IMR-90 (cell line): Measurements from ENCODE around the gene ZSCAN16. TPM values are rescaled to one million over a fixed set of nuclear protein-coding genes. Genes with fewer than 3 reads are reported as not detected.

Experiments used
- ATAC-seq: fragments of 200-7000 bp; cut with Tn5 transposase; 2 replicates; pipeline ENCODE4 v1.9.1; 2020; ENCODE audit warnings: low read depth, mild to moderate bottlenecking, moderate library complexity
- BruUV-seq: library from RNA; stranded (reverse); fragments of 400-500 nt; replicated peaks from 2 replicates; lab custom pipeline; 2021; lab: Mats Ljungman, UMichigan
- CTCF ChIA-PET: fragments of 300-600 bp; formaldehyde crosslinking; extraction: SDS; loops from one replicate; lab custom pipeline; 2021; ENCODE audit warnings: antibody characterized with exemption; lab: Yijun Ruan, JAX
- POLR2A ChIA-PET: fragments of 300-600 bp; sonication (Branson Sonifier 250); formaldehyde crosslinking; loops from one replicate; lab custom pipeline; 2022; ENCODE audit warnings: antibody characterized with exemption; ENCODE audit not compliant: unreplicated experiment; lab: Charles Lee
- DNase-seq: peaks from one replicate; pipeline ENCODE4 v3.0.0; 2013
- H2AFZ ChIP-seq: replicated peaks from 2 replicates; pipeline ENCODE3; 2013; ENCODE audit warnings: low read length, mild to moderate bottlenecking; ENCODE audit not compliant: poor library complexity
- H2AK5ac ChIP-seq: 2 replicates; pipeline ENCODE4 v1.6.1; 2013; ENCODE audit warnings: low read depth, low read length, inconsistent platforms
- H2AK9ac ChIP-seq: replicated peaks from 2 replicates; pipeline ENCODE3; 2013; ENCODE audit warnings: mild to moderate bottlenecking, low read depth, low read length, moderate library complexity; ENCODE audit not compliant: poor library complexity
- H2BK120ac ChIP-seq: 2 replicates; pipeline ENCODE4 v1.6.1; 2013; ENCODE audit warnings: low read depth, low read length, inconsistent platforms
- H2BK15ac ChIP-seq: 3 replicates; pipeline ENCODE4 v1.6.1; 2013; ENCODE audit warnings: low read depth, low read length, inconsistent platforms
- H2BK20ac ChIP-seq: 2 replicates; pipeline ENCODE4 v1.6.1; 2013; ENCODE audit warnings: low read depth, mild to moderate bottlenecking, inconsistent platforms, low read length, moderate library complexity
- H2BK5ac ChIP-seq: 2 replicates; pipeline ENCODE4 v1.6.1; 2013; ENCODE audit warnings: mild to moderate bottlenecking, low read depth, low read length, inconsistent platforms; ENCODE audit not compliant: poor library complexity, severe bottlenecking
- H3K14ac ChIP-seq: replicated peaks from 2 replicates; pipeline ENCODE4 v1.6.1; 2013; ENCODE audit warnings: low read depth, low read length, inconsistent platforms
- H3K18ac ChIP-seq: 2 replicates; pipeline ENCODE4 v1.6.1; 2013; ENCODE audit warnings: low read depth, low read length, control low read depth
- H3K23ac ChIP-seq: 2 replicates; pipeline ENCODE4 v1.6.1; 2013; ENCODE audit warnings: low read depth, low read length, inconsistent platforms
- H3K27ac ChIP-seq: 2 replicates; pipeline ENCODE4 v1.5.1; 2013; ENCODE audit warnings: mild to moderate bottlenecking, control low read depth, low read length; ENCODE audit not compliant: insufficient read depth
- H3K27me3 ChIP-seq: 2 replicates; pipeline ENCODE4 v1.6.1; 2013; ENCODE audit warnings: low read length; ENCODE audit not compliant: control insufficient read depth, insufficient read depth
- H3K36me3 ChIP-seq: 2 replicates; pipeline ENCODE4 v1.6.1; 2013; ENCODE audit warnings: low read length, mixed read lengths; ENCODE audit not compliant: control insufficient read depth, insufficient read depth
- H3K4ac ChIP-seq: 2 replicates; pipeline ENCODE4 v1.6.1; 2013; ENCODE audit warnings: low read depth, low read length, inconsistent platforms
- H3K4me1 ChIP-seq: 2 replicates; pipeline ENCODE4 v1.6.1; 2013; ENCODE audit warnings: low read length, mixed read lengths; ENCODE audit not compliant: control insufficient read depth, insufficient read depth
- H3K4me2 ChIP-seq: 2 replicates; pipeline ENCODE4 v1.6.1; 2013; ENCODE audit warnings: low read depth, mild to moderate bottlenecking, control low read depth, low read length, moderate library complexity
- H3K4me3 ChIP-seq: 2 replicates; pipeline ENCODE4 v1.5.1; 2013; ENCODE audit warnings: low read depth, mild to moderate bottlenecking, control low read depth, low read length, moderate library complexity; ENCODE audit not compliant: insufficient read depth
- H3K56ac ChIP-seq: 2 replicates; pipeline ENCODE4 v1.6.1; 2013; ENCODE audit warnings: low read length, inconsistent platforms; ENCODE audit not compliant: insufficient read depth; ENCODE audit errors: extremely low read depth
- H3K79me1 ChIP-seq, 2 experiments: 2 replicates each; pipeline ENCODE4 v1.6.1; 2013; ENCODE audit warnings: low read length in 2 of 2, inconsistent platforms in 1 of 2, low read depth in 1 of 2
- H3K9ac ChIP-seq: 2 replicates; pipeline ENCODE4 v1.6.1; 2013; ENCODE audit warnings: low read depth, low read length, control low read depth
- H3K9me1 ChIP-seq: 2 replicates; pipeline ENCODE4 v1.6.1; 2013; ENCODE audit warnings: low read length, inconsistent platforms; ENCODE audit not compliant: insufficient read depth
- H3K9me3 ChIP-seq: 2 replicates; pipeline ENCODE4 v1.6.1; 2013; ENCODE audit warnings: low read length; ENCODE audit not compliant: control insufficient read depth, insufficient read depth
- H4K20me1 ChIP-seq: 2 replicates; pipeline ENCODE4 v1.6.1; 2013; ENCODE audit warnings: low read length, inconsistent platforms; ENCODE audit not compliant: insufficient read depth
- H4K5ac ChIP-seq: 2 replicates; pipeline ENCODE4 v1.6.1; 2013; ENCODE audit warnings: mild to moderate bottlenecking, low read depth, low read length, control low read depth
- H4K8ac ChIP-seq, 2 experiments: 2 replicates each; pipeline ENCODE4 v1.6.1; 2013; ENCODE audit warnings: low read depth in 2 of 2, low read length in 2 of 2, control low read depth in 1 of 2, inconsistent platforms in 1 of 2
- H4K91ac ChIP-seq: 2 replicates; pipeline ENCODE4 v1.6.1; 2013; ENCODE audit warnings: low read depth, low read length, inconsistent platforms; ENCODE audit not compliant: insufficient read depth
- CHD1 ChIP-seq: IDR thresholded peaks from 2 replicates; pipeline ENCODE4 v1.6.1; 2012; ENCODE audit warnings: low read depth, low read length, improper control_type of control experiment
- MXI1 ChIP-seq: IDR thresholded peaks from 2 replicates; pipeline ENCODE4 v1.6.1; 2012; ENCODE audit warnings: low read depth, mild to moderate bottlenecking, low read length, moderate library complexity, borderline replicate concordance
- RFX5 ChIP-seq: IDR thresholded peaks from 2 replicates; pipeline ENCODE4 v1.8.0; 2012; ENCODE audit warnings: low read depth, mild to moderate bottlenecking, low read length, moderate library complexity
- SMC3 ChIP-seq: fragments of 150-350 bp; IDR thresholded peaks from 2 replicates; pipeline ENCODE4 v1.6.1; 2016; ENCODE audit warnings: low read depth, mild to moderate bottlenecking, antibody characterized with exemption, low read length, moderate library complexity
- WGBS, 2 experiments: methylation state at CpG; one replicate each; pipeline versions ENCODE4 v1.1.5 to v1.1.7; 2013; ENCODE audit warnings: missing lambda C conversion rate in 2 of 2; ENCODE audit not compliant: insufficient read length in 1 of 2; ENCODE audit errors: extremely low coverage in 2 of 2; 5-methylcytosine and 5-hydroxymethylcytosine counted together
- dilution Hi-C: fragments of 300-500 bp; cut with HindIII; formaldehyde crosslinking; loops from one replicate; pipeline ENCODE4 v1.14.3; 2018; ENCODE audit warnings: low sequenced_read_pairs; ENCODE audit not compliant: unreplicated experiment
- in situ Hi-C: fragments of 300-500 bp; cut with MboI; formaldehyde crosslinking; loops from 3 replicates; pipeline ENCODE4 v1.14.3; 2019; ENCODE audit warnings: low sequenced_read_pairs, inconsistent platforms, mixed read lengths
- intact Hi-C: fragments of 100-400 bp; cut with micrococcal nuclease; formaldehyde crosslinking; loops from 2 replicates; pipeline ENCODE4 v1.10.0; 2022
- polyA plus RNA-seq, 3 experiments: library from polyadenylated mRNA; depleted of rRNA; stranded (reverse); fragments of >200 nt; gene quantifications; 2 replicates each; pipeline ENCODE4 v1.2.3, GENCODE V29; 2012; ENCODE audit warnings: low replicate concordance in 1 of 3
- total RNA-seq: library from RNA; depleted of rRNA; stranded (reverse); fragments of >200 nt; gene quantifications from 2 replicates; pipeline ENCODE4 v1.2.3, GENCODE V29; 2012
- TF ChIP-seq, protein P1 (sequence below): conservative IDR thresholded peaks from 2 replicates; pipeline ENCODE4 v1.5.1; 2012; ENCODE audit warnings: mild to moderate bottlenecking, low read depth, low read length, improper control_type of control experiment
- TF ChIP-seq, protein P2 (sequence below): fragments of 150-350 bp; IDR thresholded peaks from 2 replicates; pipeline ENCODE4 v1.6.1; 2016; ENCODE audit warnings: low read depth, mild to moderate bottlenecking, low read length, moderate library complexity, borderline replicate concordance
- TF ChIP-seq, protein P3 (sequence below): fragments of 150-350 bp; IDR thresholded peaks from 2 replicates; pipeline ENCODE4 v1.6.1; 2017; ENCODE audit warnings: mild to moderate bottlenecking, antibody characterized with exemption, low read length, low read depth

The ZSCAN16 gene
- total and polyA plus RNA-seq, 2 of the 4 experiments (the other 2 are of a cell fraction): 1.8 to 3.0 TPM

DNA sequence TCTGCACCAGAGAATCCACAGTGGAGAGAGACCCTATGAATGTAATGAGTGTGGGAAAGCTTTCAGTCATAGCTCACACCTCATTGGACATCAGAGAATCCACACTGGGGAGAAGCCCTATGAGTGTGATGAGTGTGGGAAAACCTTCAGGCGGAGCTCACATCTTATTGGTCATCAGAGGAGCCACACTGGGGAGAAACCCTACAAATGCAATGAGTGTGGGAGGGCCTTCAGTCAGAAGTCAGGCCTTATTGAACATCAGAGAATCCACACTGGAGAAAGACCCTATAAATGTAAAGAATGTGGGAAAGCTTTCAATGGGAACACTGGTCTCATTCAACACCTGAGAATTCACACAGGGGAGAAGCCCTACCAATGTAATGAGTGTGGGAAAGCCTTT lies 29.1 kb downstream of the ZSCAN16 start:
- H3K14ac ChIP-seq: no peak overlapping the region
- ATAC-seq (no peak), DNase-seq (no peak)
- H2AFZ ChIP-seq: no peak overlapping the region
- H2AK9ac ChIP-seq: no peak overlapping the region
- no peak overlapping the region for H3K9ac ChIP-seq
- H3K18ac ChIP-seq: no peak overlapping the region
- H3K56ac ChIP-seq: no peak overlapping the region
- no peak overlapping the region for H3K4me3 ChIP-seq
- H3K27me3 ChIP-seq: no peaks in the 10 kb centered on the region
- no peak overlapping the region for H2BK15ac ChIP-seq
- dilution Hi-C loops: no loop called here
- no peak overlapping the region for H3K4me2 ChIP-seq
- TF ChIP-seq MXI1 (no peak), RFX5 (no peak), CHD1 (no peak), SMC3 (no peak)
- TF ChIP-seq, protein P1, sequence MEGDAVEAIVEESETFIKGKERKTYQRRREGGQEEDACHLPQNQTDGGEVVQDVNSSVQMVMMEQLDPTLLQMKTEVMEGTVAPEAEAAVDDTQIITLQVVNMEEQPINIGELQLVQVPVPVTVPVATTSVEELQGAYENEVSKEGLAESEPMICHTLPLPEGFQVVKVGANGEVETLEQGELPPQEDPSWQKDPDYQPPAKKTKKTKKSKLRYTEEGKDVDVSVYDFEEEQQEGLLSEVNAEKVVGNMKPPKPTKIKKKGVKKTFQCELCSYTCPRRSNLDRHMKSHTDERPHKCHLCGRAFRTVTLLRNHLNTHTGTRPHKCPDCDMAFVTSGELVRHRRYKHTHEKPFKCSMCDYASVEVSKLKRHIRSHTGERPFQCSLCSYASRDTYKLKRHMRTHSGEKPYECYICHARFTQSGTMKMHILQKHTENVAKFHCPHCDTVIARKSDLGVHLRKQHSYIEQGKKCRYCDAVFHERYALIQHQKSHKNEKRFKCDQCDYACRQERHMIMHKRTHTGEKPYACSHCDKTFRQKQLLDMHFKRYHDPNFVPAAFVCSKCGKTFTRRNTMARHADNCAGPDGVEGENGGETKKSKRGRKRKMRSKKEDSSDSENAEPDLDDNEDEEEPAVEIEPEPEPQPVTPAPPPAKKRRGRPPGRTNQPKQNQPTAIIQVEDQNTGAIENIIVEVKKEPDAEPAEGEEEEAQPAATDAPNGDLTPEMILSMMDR: no peak
- TF ChIP-seq, protein P2, sequence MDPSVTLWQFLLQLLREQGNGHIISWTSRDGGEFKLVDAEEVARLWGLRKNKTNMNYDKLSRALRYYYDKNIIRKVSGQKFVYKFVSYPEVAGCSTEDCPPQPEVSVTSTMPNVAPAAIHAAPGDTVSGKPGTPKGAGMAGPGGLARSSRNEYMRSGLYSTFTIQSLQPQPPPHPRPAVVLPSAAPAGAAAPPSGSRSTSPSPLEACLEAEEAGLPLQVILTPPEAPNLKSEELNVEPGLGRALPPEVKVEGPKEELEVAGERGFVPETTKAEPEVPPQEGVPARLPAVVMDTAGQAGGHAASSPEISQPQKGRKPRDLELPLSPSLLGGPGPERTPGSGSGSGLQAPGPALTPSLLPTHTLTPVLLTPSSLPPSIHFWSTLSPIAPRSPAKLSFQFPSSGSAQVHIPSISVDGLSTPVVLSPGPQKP: no peak
- TF ChIP-seq, protein P3, sequence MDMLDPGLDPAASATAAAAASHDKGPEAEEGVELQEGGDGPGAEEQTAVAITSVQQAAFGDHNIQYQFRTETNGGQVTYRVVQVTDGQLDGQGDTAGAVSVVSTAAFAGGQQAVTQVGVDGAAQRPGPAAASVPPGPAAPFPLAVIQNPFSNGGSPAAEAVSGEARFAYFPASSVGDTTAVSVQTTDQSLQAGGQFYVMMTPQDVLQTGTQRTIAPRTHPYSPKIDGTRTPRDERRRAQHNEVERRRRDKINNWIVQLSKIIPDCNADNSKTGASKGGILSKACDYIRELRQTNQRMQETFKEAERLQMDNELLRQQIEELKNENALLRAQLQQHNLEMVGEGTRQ: no peak
- H3K4ac ChIP-seq: no peak overlapping the region
- ChIA-PET POLR2A (no interaction called here), CTCF (interaction anchor here (1.3 kb wide), 1 partner anchor 10 kb away, joined by 3 read pairs; no protein-coding TSS in a partner anchor)
- intact Hi-C loops: no loop called here
- no peak overlapping the region for H2BK20ac ChIP-seq
- H2BK5ac ChIP-seq: no peak overlapping the region
- H3K9me1 ChIP-seq: no peaks in the 10 kb centered on the region
- no peaks in the 10 kb centered on the region for H4K20me1 ChIP-seq
- no peak overlapping the region for H2BK120ac ChIP-seq
- no peaks in the 10 kb centered on the region for H3K4me1 ChIP-seq
- H3K36me3 ChIP-seq: peaks cover 43% of the 10 kb centered on the region
- no CpG with 5 or more reads among the region's 1 CpG for WGBS, 2 experiments
- no peak overlapping the region for H2AK5ac ChIP-seq
- H4K5ac ChIP-seq: no peak overlapping the region
- H4K8ac ChIP-seq: no peak overlapping the region
- in situ Hi-C loops: no loop called here
- H3K79me1 ChIP-seq: peaks cover 7 to 15% of the 10 kb centered on the region in 2 experiments
- no peak overlapping the region for H3K23ac ChIP-seq
- no TSS peak for BruUV-seq
- H3K9me3 ChIP-seq: peaks cover 10% of the 10 kb centered on the region
- H4K91ac ChIP-seq: no peak overlapping the region
- no peak overlapping the region for H3K27ac ChIP-seq
